ENCODE measurements around the gene PTMA.
A peak's percentile ranks its signal among the peaks of the same experiment; 100 is the strongest.
"Not testable (repeated sequence)": the region's sequence is repeated elsewhere in the genome, so short reads cannot be mapped to it uniquely, and the experiment has no call there.

Gene PTMA

GRCh38 chr2:231707927-231708772, at the start of gene PTMA:
TSS of gene PTMA (plus strand) at chr2:231708525. CDS start at chr2:231708707, 182 bp downstream.
- peak; percentile 99 for DNase-seq

- DNase-seq = not testable (repeated sequence)
Measured at GRCh38 chr2:231660073-231660472, 48.3 kb upstream of the PTMA start.

- no peak for DNase-seq
Measured at GRCh38 chr2:231660860-231661259, 47.5 kb upstream of the PTMA start.

- DNase-seq = no peak
Measured at GRCh38 chr2:231661422-231662027, 46.8 kb upstream of the PTMA start.

GRCh38 chr2:231662028-231662810, 46.1 kb upstream of the PTMA start:
- peak; percentile 96 for DNase-seq

- no peak for DNase-seq
Measured at GRCh38 chr2:231662811-231663457, 45.4 kb upstream of the PTMA start.

GRCh38 chr2:231663458-231664212, 44.7 kb upstream of the PTMA start:
- no peak for DNase-seq

GRCh38 chr2:231664727-231665126, 43.6 kb upstream of the PTMA start:
- no peak for DNase-seq

- no peak for DNase-seq
Measured at GRCh38 chr2:231665245-231666170, 42.8 kb upstream of the PTMA start.

- DNase-seq = no peak
Measured at GRCh38 chr2:231666171-231667095, 41.9 kb upstream of the PTMA start.

- DNase-seq = no peak
Measured at GRCh38 chr2:231667096-231667427, 41.3 kb upstream of the PTMA start.

- no peak for DNase-seq
Measured at GRCh38 chr2:231667496-231667895, 40.8 kb upstream of the PTMA start.

- DNase-seq = no peak
Measured at GRCh38 chr2:231668981-231669380, 39.3 kb upstream of the PTMA start.

- no peak for DNase-seq
Measured at GRCh38 chr2:231671270-231672050, 36.9 kb upstream of the PTMA start.

- DNase-seq = no peak
Measured at GRCh38 chr2:231672617-231673347, 35.5 kb upstream of the PTMA start.

- DNase-seq = no peak
Measured at GRCh38 chr2:231673348-231673770, 35.0 kb upstream of the PTMA start.

- peak; percentile 67 for DNase-seq
Measured at GRCh38 chr2:231674587-231675338, 33.6 kb upstream of the PTMA start.

- no peak for DNase-seq
Measured at GRCh38 chr2:231676243-231676642, 32.1 kb upstream of the PTMA start.
